Fibroblast of lung (primary cell): Measurements from ENCODE around the gene AP1AR.

Experiments
- CTCF ChIP-seq, 2 donors: IDR thresholded peaks in 1 of 2; conservative IDR thresholded peaks in 1 of 2; 1 replicate in 1 of 2; 2 replicates in 1 of 2; pipeline ENCODE4 v1.5.1; 2011 to 2012; ENCODE audit warnings: low read length in 2 of 2, control low read depth in 1 of 2, inconsistent platforms in 1 of 2, low read depth in 1 of 2, mild to moderate bottlenecking in 1 of 2
- EZH2 ChIP-seq: IDR thresholded peaks from 2 replicates; pipeline ENCODE4 v1.5.1; 2012; ENCODE audit warnings: low read length, control low read depth, mild to moderate bottlenecking; ENCODE audit errors: missing control alignments

GRCh38 chr4:112280386-112281056 is 48.9 kb downstream of the AP1AR start:
- no peak for TF ChIP-seq EZH2
- TF ChIP-seq CTCF (conservative IDR thresholded peaks at IDR 0.05 in 1 of 2, IDR thresholded peaks at IDR 0.05 in 1 of 2; ENCODE audit: low read depth in 1 of 2, low read length in 2 of 2): no peak
